ENCODE data around the gene CIT. TPM values are rescaled to one million over a fixed set of nuclear protein-coding genes. Genes with fewer than 3 reads are reported as not detected.

The CIT gene
- total RNA-seq, 5 donors from 2014 or later (not counting 1 experiment from before 2014, with no cell fraction given) = 1.9 to 4.5 (median 2.1) TPM

DNA sequence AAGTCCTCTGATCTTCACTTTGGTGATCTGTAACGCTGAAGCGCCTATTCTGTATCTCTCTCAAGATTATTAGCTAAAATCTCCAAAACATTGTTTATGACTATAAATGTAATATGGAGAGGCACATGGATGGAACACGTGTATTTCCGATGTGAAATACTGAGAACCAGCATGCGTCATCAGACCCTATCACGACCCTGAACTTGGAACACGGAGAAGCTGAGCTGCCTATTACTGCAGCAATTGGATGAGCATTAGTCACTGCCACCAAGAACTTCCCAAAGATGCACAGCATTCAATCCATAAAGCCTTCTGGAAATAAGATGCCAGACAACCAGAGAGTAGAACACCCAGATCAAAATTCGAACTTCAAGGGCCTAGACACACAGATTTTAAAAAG, 147.2 kb downstream of the CIT start:
- Histone ChIP-seq H3K27me3 (replicated peaks in 1 of 2; ENCODE audit: control insufficient read depth in 2 of 2, extremely low read depth in 1 of 2, insufficient read depth in 2 of 2, low read length in 1 of 2) (no peaks in the 10 kb centered on the region), H3K4me1 (ENCODE audit: control insufficient read depth in 1 of 2, extremely low read depth in 1 of 2, insufficient read depth in 2 of 2, low read length in 2 of 2) (no peaks in the 10 kb centered on the region), H3K4me3 (ENCODE audit: control insufficient read depth in 1 of 2, extremely low read depth in 1 of 2, low read length in 1 of 2) (no peak overlapping the region), H3K27ac (ENCODE audit: low read length) (no peak overlapping the region), H3K9me3 (no peaks in the 10 kb centered on the region), H3K36me3 (ENCODE audit: control insufficient read depth in 2 of 2, extremely low read depth in 1 of 2, insufficient read depth in 1 of 2, low read length in 1 of 2) (no peaks in the 10 kb centered on the region)
- Mint-ChIP-seq H3K27me3 (no peaks in the 10 kb centered on the region), H3K4me1 (peaks cover 0 to 2% (median 0%) of the 10 kb centered on the region in 3 donors), H3K36me3 (peaks cover 3% of the 10 kb centered on the region), H3K4me3 (no peak overlapping the region), H3K27ac (no peak overlapping the region), H3K9me3 (no peaks in the 10 kb centered on the region)
- CTCF ChIA-PET = no interaction called here
- 96% methylated on average over 4 of the region's 8 CpGs for WGBS (ENCODE audit: insufficient coverage)
- ATAC-seq (replicated peaks in 1 of 4) = no peak
- DNase-seq = no peak
- POLR2A ChIA-PET = no interaction called here

DNA sequence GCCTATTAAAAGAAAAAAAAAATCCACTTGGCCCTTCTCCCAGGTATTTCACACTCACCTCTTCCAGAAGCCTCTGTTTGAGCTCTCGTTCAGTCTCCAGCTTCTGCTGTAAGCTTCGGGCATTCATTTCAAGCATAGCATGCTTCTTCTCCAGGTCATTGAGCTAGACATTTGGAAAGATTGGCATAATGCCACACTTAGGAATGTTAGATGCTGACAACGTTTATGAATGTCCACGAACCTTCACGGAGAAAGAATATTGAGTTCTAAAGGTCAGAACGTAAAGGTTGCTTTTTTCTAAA, 148.7 kb downstream of the CIT start:
- no peak overlapping the region for H3K4me3 Mint-ChIP-seq
- Histone ChIP-seq H3K4me3 (ENCODE audit: control insufficient read depth in 1 of 2, extremely low read depth in 1 of 2, low read length in 1 of 2) (no peak overlapping the region), H3K4me1 (ENCODE audit: control insufficient read depth in 1 of 2, extremely low read depth in 1 of 2, insufficient read depth in 2 of 2, low read length in 2 of 2) (no peaks in the 10 kb centered on the region), H3K9me3 (no peaks in the 10 kb centered on the region), H3K36me3 (ENCODE audit: control insufficient read depth in 2 of 2, extremely low read depth in 1 of 2, insufficient read depth in 1 of 2, low read length in 1 of 2) (no peaks in the 10 kb centered on the region), H3K27ac (ENCODE audit: low read length) (no peak overlapping the region), H3K27me3 (replicated peaks in 1 of 2; ENCODE audit: control insufficient read depth in 2 of 2, extremely low read depth in 1 of 2, insufficient read depth in 2 of 2, low read length in 1 of 2) (no peaks in the 10 kb centered on the region)
- POLR2A ChIA-PET = interaction anchor here (0.6 to 1.1 kb wide), 2 partner anchors 10 to 39 kb away, joined by 8 to 10 read pairs; no protein-coding TSS in a partner anchor
- no peak for DNase-seq
- H3K4me1 Mint-ChIP-seq = peaks cover 0 to 2% (median 0%) of the 10 kb centered on the region in 3 donors
- H3K27me3 Mint-ChIP-seq = no peaks in the 10 kb centered on the region
- CTCF ChIA-PET = interaction anchor here in 1 of 2 donors (0.7 kb wide), 1 partner anchor 11 kb away, joined by 11 read pairs; no protein-coding TSS in a partner anchor
- no peaks in the 10 kb centered on the region for H3K9me3 Mint-ChIP-seq
- H3K27ac Mint-ChIP-seq = no peak overlapping the region
- 98% methylated on average over 5 of the region's 6 CpGs for WGBS (ENCODE audit: insufficient coverage)
- H3K36me3 Mint-ChIP-seq = no peaks in the 10 kb centered on the region
- ATAC-seq (replicated peaks in 1 of 4) = no peak

DNA sequence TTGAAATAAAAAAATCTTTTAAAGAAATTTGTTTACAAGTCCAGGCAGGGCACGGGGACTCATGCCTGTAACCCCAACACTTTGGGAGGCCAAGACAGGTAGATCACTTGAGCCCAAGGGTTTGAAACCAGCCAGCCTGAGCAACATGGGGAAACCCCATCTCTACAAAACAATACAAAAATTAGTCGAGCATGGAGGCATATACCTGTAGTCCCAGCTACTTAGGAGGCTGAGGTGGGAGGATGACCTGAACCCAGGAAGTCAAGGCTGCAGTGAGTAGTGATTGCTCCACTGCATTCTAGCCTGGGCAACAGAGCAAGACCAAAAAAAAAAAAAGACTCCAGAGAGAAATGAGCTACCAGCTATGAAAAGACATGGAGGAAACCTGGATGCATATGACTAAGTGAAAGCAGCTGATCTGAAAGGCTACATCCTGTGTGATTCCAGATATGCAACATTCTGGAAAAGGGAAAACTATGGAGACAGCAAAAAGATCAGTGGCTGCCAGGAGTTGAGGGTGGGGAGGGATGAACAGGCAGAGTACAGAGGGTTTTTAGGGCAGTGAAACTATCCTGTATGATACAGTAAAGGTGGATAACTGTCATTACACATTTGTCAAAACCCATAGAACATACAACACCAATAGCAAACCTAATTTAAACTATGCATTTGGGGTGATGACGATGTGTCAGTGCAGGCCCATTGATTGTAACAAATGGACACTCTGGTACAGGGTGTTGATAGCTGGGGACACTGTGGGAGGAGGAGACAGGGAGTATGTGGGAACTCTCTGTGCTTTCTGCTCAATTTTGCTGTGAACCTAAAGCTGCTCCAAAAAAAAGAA, 149.3 kb downstream of the CIT start:
- peaks cover 0 to 2% (median 0%) of the 10 kb centered on the region in 3 donors for H3K4me1 Mint-ChIP-seq
- DNase-seq (no peak), ATAC-seq (replicated peaks in 1 of 4) (no peak)
- no peaks in the 10 kb centered on the region for H3K27me3 Mint-ChIP-seq
- ChIA-PET POLR2A (interaction anchor here (0.6 to 1.1 kb wide), 2 partner anchors 11 to 39 kb away, joined by 8 to 10 read pairs; no protein-coding TSS in a partner anchor), CTCF (interaction anchor here in 1 of 2 donors (0.7 kb wide), 2 partner anchors 11 to 23 kb away, joined by 4 to 11 read pairs; no protein-coding TSS in a partner anchor)
- H3K9me3 Mint-ChIP-seq = no peaks in the 10 kb centered on the region
- no peaks in the 10 kb centered on the region for H3K27me3 ChIP-seq (replicated peaks in 1 of 2; ENCODE audit: control insufficient read depth in 2 of 2, extremely low read depth in 1 of 2, insufficient read depth in 2 of 2, low read length in 1 of 2)
- no peaks in the 10 kb centered on the region for H3K4me1 ChIP-seq (ENCODE audit: control insufficient read depth in 1 of 2, extremely low read depth in 1 of 2, insufficient read depth in 2 of 2, low read length in 2 of 2)
- no peak overlapping the region for H3K4me3 ChIP-seq (ENCODE audit: control insufficient read depth in 1 of 2, extremely low read depth in 1 of 2, low read length in 1 of 2)
- no CpG with 5 or more reads among the region's 3 CpGs for WGBS (ENCODE audit: insufficient coverage)
- no peaks in the 10 kb centered on the region for H3K9me3 ChIP-seq
- no peaks in the 10 kb centered on the region for H3K36me3 Mint-ChIP-seq
- no peak overlapping the region for H3K27ac ChIP-seq (ENCODE audit: low read length)
- H3K4me3 Mint-ChIP-seq = no peak overlapping the region
- no peak overlapping the region for H3K27ac Mint-ChIP-seq
- H3K36me3 ChIP-seq (ENCODE audit: control insufficient read depth in 2 of 2, extremely low read depth in 1 of 2, insufficient read depth in 1 of 2, low read length in 1 of 2) = no peaks in the 10 kb centered on the region

DNA sequence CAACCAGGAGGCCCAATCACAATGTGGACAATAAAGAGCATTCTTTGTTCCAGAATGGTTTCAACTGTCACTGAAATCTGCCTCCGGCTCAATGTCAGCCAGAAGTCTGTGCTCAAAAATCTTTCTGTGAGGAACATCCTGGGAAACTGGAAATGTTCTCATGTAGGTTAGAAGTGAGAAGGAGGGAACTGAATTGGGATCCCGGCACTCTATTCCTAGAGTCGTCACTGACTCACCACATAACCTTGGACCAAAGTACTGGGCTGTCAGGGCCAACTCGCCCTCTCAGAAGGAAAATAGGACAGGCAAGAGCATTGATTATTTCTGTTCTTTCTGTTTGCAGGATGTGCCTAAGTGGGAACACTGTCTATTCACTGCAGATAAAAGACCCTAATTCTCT, 151.6 kb downstream of the CIT start:
- no peak overlapping the region for H3K27ac Mint-ChIP-seq
- Histone ChIP-seq H3K27me3 (replicated peaks in 1 of 2; ENCODE audit: control insufficient read depth in 2 of 2, extremely low read depth in 1 of 2, insufficient read depth in 2 of 2, low read length in 1 of 2) (no peaks in the 10 kb centered on the region), H3K4me1 (ENCODE audit: control insufficient read depth in 1 of 2, extremely low read depth in 1 of 2, insufficient read depth in 2 of 2, low read length in 2 of 2) (no peaks in the 10 kb centered on the region), H3K27ac (ENCODE audit: low read length) (no peak overlapping the region), H3K4me3 (ENCODE audit: control insufficient read depth in 1 of 2, extremely low read depth in 1 of 2, low read length in 1 of 2) (no peak overlapping the region), H3K36me3 (ENCODE audit: control insufficient read depth in 2 of 2, extremely low read depth in 1 of 2, insufficient read depth in 1 of 2, low read length in 1 of 2) (no peaks in the 10 kb centered on the region), H3K9me3 (no peaks in the 10 kb centered on the region)
- 100% methylated on average over 1 of the region's 4 CpGs for WGBS (ENCODE audit: insufficient coverage)
- H3K27me3 Mint-ChIP-seq = no peaks in the 10 kb centered on the region
- no peaks in the 10 kb centered on the region for H3K9me3 Mint-ChIP-seq
- DNase-seq = no peak
- H3K36me3 Mint-ChIP-seq = no peaks in the 10 kb centered on the region
- no peak for ATAC-seq (replicated peaks in 1 of 4)
- ChIA-PET POLR2A (no interaction called here), CTCF (interaction anchor here in 1 of 2 donors (0.8 kb wide), 1 partner anchor 1248 kb away, joined by 8 read pairs; no protein-coding TSS in a partner anchor)
- no peaks in the 10 kb centered on the region for H3K4me1 Mint-ChIP-seq
- H3K4me3 Mint-ChIP-seq = no peak overlapping the region

DNA sequence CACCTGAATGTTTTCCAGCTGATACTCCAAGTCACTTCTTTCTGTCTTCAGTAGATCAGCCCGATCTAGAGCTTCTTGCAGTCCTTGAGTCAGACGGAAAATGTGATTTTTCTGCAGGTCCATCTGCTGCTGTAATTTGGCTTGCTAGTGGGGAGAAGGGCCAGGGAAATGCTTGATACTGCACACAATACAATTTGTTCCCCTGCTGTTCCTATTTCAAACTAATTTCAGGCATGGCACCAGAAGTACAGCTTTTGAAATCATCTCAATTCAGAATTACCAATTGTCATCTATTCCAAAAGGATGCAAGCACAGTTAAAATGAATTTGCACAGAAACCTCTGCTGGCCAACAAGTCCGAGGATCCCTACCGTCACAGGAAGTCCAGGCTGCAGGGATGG, 155.8 kb downstream of the CIT start:
- no peaks in the 10 kb centered on the region for H3K36me3 ChIP-seq (ENCODE audit: control insufficient read depth in 2 of 2, extremely low read depth in 1 of 2, insufficient read depth in 1 of 2, low read length in 1 of 2)
- Mint-ChIP-seq H3K9me3 (no peaks in the 10 kb centered on the region), H3K27ac (no peak overlapping the region), H3K4me3 (no peak overlapping the region), H3K36me3 (no peaks in the 10 kb centered on the region), H3K4me1 (no peaks in the 10 kb centered on the region), H3K27me3 (no peaks in the 10 kb centered on the region)
- ATAC-seq (replicated peaks in 1 of 4) = no peak
- POLR2A ChIA-PET = no interaction called here
- H3K27ac ChIP-seq (ENCODE audit: low read length) = no peak overlapping the region
- no peak for DNase-seq
- CTCF ChIA-PET = no interaction called here
- no peaks in the 10 kb centered on the region for H3K27me3 ChIP-seq (replicated peaks in 1 of 2; ENCODE audit: control insufficient read depth in 2 of 2, extremely low read depth in 1 of 2, insufficient read depth in 2 of 2, low read length in 1 of 2)
- no peak overlapping the region for H3K4me3 ChIP-seq (ENCODE audit: control insufficient read depth in 1 of 2, extremely low read depth in 1 of 2, low read length in 1 of 2)
- H3K9me3 ChIP-seq = no peaks in the 10 kb centered on the region
- 93% methylated on average over 2 of the region's 4 CpGs for WGBS (ENCODE audit: insufficient coverage)
- H3K4me1 ChIP-seq (ENCODE audit: control insufficient read depth in 1 of 2, extremely low read depth in 1 of 2, insufficient read depth in 2 of 2, low read length in 2 of 2) = no peaks in the 10 kb centered on the region

DNA sequence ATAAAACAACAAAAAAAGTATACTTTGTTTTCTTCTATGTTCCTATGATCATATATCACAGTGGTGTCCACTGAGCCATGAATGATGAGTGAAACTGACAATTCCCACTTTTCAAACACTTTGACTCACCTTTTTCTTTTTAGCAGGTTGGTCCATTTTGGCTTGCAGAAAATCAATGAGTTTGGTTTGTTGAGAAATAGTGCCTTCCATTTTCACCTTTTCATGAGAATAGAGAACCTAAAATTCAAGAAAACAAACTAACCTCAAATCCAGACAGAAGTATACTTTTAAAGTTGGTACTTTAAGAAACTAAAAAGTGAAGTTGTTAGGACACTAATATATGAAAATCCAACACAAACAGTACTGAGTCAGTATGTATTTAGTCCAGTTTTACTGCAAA, 156.8 kb downstream of the CIT start:
- Histone ChIP-seq H3K27me3 (replicated peaks in 1 of 2; ENCODE audit: control insufficient read depth in 2 of 2, extremely low read depth in 1 of 2, insufficient read depth in 2 of 2, low read length in 1 of 2) (no peaks in the 10 kb centered on the region), H3K4me3 (ENCODE audit: control insufficient read depth in 1 of 2, extremely low read depth in 1 of 2, low read length in 1 of 2) (no peak overlapping the region), H3K4me1 (ENCODE audit: control insufficient read depth in 1 of 2, extremely low read depth in 1 of 2, insufficient read depth in 2 of 2, low read length in 2 of 2) (no peaks in the 10 kb centered on the region), H3K27ac (ENCODE audit: low read length) (no peak overlapping the region), H3K36me3 (ENCODE audit: control insufficient read depth in 2 of 2, extremely low read depth in 1 of 2, insufficient read depth in 1 of 2, low read length in 1 of 2) (no peaks in the 10 kb centered on the region), H3K9me3 (no peaks in the 10 kb centered on the region)
- Mint-ChIP-seq H3K27me3 (no peaks in the 10 kb centered on the region), H3K9me3 (no peaks in the 10 kb centered on the region), H3K36me3 (no peaks in the 10 kb centered on the region), H3K4me1 (no peaks in the 10 kb centered on the region), H3K27ac (no peak overlapping the region), H3K4me3 (no peak overlapping the region)
- DNase-seq (no peak), ATAC-seq (replicated peaks in 1 of 4) (no peak)
- CTCF ChIA-PET = no interaction called here
- POLR2A ChIA-PET = no interaction called here
